GM06990 (cell line): ENCODE data around the gene LRRC74B.

Experiments
- DNase-seq: peaks from one replicate; pipeline ENCODE4 v3.0.0-alpha.2; 2011; ENCODE audit not compliant: insufficient read length; ENCODE audit errors: extremely low read depth
- H3K27me3 ChIP-seq: replicated peaks from 2 replicates; pipeline ENCODE4 v1.6.0; 2011; ENCODE audit warnings: low read length; ENCODE audit not compliant: control insufficient read depth, insufficient read depth
- H3K36me3 ChIP-seq: 2 replicates; pipeline ENCODE4 v1.5.1; 2011; ENCODE audit warnings: low read length; ENCODE audit not compliant: control insufficient read depth, insufficient read depth
- H3K4me3 ChIP-seq: replicated peaks from 2 replicates; pipeline ENCODE4 v1.5.1; 2011; ENCODE audit warnings: low read depth, mild to moderate bottlenecking, control low read depth, low read length
- TF ChIP-seq, protein P1 (sequence below): IDR thresholded peaks from 2 replicates; pipeline ENCODE4 v1.5.1; 2011; ENCODE audit warnings: low read length, control low read depth, mild to moderate bottlenecking, inconsistent platforms; ENCODE audit not compliant: insufficient read depth, poor library complexity, severe bottlenecking

Gene LRRC74B

DNA sequence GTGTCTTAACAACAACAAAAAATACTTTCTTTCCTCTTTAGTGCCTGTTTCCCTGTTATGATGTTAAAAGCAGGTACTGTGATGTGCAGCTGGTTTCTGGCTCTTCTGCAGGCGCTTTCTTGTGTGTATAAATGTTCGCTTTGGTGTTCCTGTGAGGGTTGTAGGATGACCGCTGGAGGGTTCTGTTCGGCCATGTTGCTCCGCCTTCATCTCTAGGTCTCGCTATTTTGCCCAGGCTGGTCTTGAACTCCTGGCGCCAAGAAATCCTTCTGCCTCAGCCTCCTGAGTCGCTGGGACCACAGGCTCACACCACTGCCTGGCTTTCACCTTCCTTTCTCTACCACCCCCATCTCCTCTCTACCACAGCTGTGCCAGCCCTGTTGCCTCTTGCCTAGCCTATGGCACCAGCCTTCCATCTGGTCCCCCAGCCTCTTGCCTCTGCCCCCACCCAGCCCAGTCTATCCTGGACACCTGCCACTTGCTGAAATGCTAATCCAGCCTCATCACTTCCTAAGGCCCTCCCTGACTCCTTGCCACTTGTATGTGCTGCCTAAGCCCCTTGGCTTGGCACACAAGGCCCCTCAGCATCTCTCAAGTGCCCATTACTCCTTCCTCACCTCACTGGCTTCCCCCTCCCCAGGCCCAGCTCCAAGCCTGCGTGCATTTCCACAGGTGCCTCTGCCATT is 5.5 kb downstream of the LRRC74B start:
- DNase-seq, result no peak
- TF ChIP-seq, protein P1, sequence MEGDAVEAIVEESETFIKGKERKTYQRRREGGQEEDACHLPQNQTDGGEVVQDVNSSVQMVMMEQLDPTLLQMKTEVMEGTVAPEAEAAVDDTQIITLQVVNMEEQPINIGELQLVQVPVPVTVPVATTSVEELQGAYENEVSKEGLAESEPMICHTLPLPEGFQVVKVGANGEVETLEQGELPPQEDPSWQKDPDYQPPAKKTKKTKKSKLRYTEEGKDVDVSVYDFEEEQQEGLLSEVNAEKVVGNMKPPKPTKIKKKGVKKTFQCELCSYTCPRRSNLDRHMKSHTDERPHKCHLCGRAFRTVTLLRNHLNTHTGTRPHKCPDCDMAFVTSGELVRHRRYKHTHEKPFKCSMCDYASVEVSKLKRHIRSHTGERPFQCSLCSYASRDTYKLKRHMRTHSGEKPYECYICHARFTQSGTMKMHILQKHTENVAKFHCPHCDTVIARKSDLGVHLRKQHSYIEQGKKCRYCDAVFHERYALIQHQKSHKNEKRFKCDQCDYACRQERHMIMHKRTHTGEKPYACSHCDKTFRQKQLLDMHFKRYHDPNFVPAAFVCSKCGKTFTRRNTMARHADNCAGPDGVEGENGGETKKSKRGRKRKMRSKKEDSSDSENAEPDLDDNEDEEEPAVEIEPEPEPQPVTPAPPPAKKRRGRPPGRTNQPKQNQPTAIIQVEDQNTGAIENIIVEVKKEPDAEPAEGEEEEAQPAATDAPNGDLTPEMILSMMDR, result no peak
- no peaks in the 10 kb centered on the region for H3K27me3 ChIP-seq
- no peaks in the 10 kb centered on the region for H3K36me3 ChIP-seq
- H3K4me3 ChIP-seq, result no peak overlapping the region

DNA sequence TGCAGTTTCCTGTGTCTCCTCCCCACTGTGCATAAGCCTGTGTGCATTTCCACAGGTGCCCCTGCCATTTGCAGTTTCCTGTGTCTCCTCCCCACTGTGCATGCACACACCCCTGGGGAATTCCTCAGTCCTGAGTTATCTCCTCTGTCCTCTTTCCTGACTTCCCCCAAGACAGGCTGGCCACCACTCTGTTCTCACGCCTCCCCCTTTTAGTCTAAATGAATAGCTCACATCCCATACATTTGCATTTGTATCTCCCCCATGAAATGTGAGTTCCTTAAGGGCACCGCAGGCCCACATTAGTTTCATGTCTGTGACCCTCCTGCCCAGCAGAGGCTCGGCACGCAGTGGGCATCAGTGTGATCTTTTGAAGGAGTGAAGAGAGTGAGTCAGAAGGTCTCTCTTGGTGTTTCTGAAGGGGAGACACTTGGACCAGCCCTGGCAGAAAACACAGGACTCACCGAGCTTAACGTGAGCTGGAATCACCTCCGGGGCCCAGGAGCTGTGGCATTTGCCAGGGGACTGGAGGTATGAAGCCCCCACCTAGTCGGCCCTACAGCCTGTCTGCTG is 6.2 kb downstream of the LRRC74B start:
- no peak overlapping the region for H3K4me3 ChIP-seq
- H3K27me3 ChIP-seq, result no peaks in the 10 kb centered on the region
- DNase-seq, result no peak
- TF ChIP-seq, protein P1, result no peak
- H3K36me3 ChIP-seq, result no peaks in the 10 kb centered on the region

DNA sequence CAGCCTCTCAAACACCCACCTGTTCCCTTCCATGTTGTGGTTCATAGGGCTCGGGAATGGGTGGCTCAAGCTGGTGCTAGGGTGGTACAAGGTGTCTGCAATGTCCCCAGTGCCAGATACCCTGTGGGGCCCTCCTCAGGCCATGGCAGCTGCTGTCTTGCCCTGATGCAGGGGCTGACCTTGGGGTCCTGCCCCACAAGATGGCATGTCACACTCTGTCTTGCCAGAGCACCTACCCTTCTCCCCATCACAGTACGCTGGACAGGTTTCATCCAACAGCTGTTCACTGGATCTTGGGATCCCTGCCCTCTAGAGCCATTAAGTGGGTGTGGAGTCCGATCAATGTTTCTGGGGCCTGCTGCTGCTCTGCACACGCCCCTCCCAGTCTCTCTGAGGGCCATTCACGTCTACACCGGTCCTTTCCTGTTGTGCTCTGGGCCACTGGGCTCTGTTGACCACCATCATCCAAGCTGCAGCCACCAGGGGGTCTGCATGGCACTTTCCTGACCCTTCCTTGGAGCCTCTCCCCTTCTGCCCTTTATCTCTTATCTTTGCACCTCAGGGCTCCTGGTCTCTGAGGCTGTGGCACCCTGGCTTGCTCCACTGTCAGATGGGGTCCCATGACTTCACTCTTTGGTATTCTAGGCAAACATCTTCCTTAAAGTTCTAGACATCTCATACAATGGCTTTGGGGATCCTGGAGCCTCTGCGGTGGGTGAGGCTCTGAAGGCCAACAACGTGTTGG is 7.1 kb downstream of the LRRC74B start:
- no peaks in the 10 kb centered on the region for H3K27me3 ChIP-seq
- no peak for DNase-seq
- H3K36me3 ChIP-seq, result no peaks in the 10 kb centered on the region
- TF ChIP-seq, protein P1, result no peak
- H3K4me3 ChIP-seq, result no peak overlapping the region

DNA sequence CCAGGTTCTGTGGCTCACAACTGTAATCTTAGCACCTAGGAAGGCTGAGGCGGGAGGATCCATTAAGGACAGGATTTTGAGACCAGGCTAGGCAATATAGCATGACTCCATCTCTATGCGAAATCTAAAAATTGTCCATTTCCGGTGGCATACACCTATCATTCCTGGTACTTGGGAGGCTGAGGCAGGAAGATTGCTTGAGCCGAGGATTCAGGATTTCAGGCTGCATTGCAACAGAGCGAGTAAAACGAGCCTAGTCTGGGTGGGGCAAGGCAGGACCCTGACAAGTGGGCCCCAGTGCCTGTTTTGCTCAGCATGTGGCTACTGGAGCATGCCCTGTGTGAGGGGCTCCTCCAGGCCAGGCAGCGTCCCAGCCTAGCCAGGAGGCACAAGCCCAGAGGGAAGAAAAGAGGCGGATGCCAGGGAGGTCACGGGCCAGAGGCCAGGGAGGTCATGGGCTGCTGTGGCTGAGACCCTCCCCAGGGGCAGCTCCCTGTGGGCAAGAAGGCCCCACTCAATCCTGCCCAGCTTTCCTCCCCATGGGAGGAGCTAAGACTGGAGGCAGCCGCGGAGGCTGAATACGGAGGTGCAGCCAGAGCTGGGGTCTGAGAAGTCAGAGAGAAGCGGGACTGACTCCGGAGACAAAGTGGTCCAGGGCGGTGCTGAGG is 8.4 kb downstream of the LRRC74B start:
- Histone ChIP-seq H3K36me3 (no peaks in the 10 kb centered on the region), H3K27me3 (no peaks in the 10 kb centered on the region), H3K4me3 (no peak overlapping the region)
- TF ChIP-seq, protein P1, result no peak
- DNase-seq, result no peak

DNA sequence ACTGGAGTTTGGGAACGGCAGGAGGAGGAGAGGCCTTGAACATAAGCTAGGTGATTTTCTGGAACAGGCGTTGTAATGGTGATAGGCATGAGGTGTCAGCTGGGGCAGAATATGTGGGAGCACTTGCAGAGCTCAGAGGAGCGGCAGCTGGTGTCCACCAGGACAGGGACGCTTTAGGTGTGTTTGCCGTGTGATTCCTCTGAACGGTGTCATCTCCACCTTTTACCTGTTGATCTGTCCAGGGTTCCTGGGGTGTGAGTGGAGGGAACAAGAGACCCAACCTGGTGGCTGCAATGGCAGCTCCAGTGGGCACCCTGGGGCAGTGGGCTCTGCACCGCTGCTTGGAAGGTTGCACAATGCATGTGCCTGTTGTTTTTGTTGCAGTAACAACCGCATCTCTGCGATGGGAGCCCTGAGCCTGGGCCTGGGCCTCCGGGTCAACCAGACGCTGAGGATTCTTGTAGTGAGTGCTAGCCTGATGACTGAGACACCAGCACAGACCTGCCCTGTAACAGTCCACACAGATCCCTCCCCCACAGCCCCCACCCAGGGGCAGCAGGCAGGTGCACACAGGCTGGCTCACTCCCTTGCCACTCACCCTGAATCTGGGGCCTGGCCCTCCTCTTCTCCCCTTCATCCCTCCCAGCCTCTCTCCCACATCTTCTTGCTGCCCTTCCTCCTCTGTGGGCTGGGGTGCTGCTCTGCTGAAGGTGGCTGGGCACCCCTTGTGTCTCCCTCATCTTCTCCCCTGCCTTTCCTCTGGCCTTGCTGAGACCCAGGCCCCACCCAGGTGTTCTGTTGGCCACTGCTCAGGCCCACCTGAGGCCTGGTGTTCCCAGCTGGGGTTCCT is 9.2 kb downstream of the LRRC74B start:
- H3K36me3 ChIP-seq, result no peaks in the 10 kb centered on the region
- TF ChIP-seq, protein P1, result no peak
- H3K27me3 ChIP-seq, result no peaks in the 10 kb centered on the region
- H3K4me3 ChIP-seq, result no peak overlapping the region
- no peak for DNase-seq
